ENCODE measurements around the gene DGKB.

Gene DGKB

DNA sequence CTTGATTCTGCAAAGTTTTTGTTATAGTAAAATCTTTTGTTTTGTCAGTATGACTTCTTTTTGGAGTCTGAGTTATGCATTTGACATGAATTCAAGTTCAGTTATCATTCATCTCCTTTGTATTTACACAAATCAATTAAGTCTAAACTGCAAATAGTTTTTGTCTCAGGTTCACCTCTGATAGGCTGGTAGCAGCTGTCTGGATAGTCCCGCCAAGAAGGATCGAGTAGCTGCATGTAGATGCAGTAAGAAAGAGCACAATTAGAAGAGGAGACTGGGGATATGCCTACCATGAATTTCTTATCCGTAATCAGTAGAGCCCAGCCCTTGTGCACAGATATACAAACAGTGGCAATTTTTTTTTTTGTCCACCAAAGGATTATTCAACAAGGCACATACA, 520.6 kb downstream of the DGKB start:
- no peak for DNase-seq (ENCODE audit: low spot score)

DNA sequence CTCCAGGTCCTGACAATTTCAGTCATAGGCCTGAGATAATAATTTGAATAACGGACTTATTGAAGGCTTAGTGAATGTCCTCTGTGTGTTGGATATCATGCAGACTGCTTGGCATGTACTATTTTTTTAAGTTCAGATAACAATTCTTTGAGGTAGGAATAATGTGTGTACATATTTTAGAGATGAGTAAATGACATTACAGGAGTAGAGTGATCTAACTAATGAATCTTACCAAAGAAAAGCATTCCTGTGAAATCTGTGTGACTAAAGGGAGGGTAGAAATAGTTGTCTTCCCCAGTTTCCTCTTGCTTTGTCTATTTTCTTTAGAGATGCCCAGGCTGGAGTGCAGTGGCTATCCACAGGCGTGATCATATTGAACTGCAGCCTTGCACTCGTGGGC, 521.2 kb downstream of the DGKB start:
- DNase-seq (ENCODE audit: low spot score) = no peak

DNA sequence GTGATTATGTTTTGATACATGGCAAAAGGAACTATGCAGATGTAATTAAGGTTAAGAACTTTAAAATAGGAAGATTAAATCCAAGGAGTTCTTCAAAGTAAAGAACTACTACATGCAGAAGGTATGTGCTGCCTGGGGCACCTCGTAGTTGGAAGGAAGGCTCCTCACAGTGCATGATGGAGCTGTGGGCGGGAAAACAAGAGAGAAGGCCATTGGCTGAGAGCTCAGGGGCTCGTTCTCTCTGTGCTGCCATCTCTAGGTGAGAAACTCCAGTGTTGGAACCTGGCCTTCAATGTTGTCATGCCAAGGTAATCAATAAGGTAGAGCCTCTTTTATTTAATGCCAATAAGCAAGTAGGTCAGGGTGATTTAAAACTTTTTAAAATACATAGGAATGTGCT, 521.7 kb downstream of the DGKB start:
- DNase-seq (ENCODE audit: low spot score) = no peak

DNA sequence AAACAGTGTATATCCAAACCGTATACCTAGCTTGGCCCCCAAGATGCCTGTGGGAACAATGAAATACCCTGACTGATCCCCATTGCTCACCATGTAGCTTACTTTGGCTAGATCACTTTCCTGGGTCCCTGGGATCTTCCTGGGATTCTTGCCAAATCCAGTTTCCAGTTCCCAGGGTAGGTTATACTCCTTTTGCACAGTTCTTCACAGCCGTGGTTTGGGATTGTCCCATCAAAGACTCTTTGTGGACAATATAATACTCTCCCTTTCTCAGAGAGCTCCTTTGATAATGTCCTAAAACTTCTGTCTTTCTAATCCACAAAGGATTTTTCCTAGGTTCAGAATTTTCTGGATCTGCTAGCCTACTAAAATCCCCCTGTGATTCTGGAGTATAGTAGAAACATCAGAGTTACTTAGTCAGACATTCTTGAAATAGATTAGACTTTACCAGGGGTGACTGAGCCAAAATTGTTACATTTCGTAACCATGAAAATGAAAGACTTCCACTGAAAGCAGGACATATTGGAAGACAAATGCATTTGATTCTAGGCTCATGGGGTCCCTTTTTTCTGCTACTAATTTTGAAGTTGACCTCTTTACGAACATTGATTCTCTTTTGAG, 524.8 kb downstream of the DGKB start:
- DNase-seq (ENCODE audit: low spot score) = no peak

DNA sequence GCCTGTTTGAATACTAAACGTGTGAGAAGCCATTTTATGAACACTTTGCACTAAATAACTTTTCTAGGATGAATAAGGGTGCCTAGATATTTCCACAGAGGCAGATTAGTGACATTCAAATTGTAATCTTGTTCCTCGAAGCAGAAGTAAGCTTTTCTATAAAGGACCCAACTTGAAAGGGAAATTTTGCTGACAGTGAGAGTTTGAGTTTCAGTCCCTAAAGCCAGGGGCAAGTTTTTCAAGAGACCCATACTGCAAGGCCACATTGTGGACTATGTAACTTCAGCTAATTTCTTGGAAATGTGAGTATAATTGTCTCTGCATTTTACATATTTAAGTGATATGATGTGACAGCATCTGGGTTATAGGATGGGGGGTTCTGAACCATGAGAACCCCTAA, 525.8 kb downstream of the DGKB start:
- no peak for DNase-seq (ENCODE audit: low spot score)

DNA sequence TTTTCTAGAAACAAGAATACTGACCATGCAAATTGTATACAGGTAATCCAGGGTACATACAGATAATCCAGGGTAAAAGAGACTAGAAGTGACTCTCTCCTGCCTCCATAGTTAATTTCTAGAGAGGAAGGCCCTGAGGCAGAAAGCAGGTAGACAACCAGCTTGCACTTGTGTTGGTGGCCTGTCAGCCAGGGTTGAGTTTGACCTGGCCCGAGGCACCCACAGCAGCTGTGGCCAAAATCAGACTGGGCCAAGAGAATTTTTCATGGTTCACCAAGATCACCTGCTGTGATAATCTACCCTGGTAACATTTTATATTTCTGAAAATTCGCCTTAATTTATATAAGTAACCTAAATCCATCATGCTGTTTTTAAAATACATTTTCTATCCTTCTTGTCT, 526.6 kb downstream of the DGKB start:
- DNase-seq (ENCODE audit: low spot score) = no peak

DNA sequence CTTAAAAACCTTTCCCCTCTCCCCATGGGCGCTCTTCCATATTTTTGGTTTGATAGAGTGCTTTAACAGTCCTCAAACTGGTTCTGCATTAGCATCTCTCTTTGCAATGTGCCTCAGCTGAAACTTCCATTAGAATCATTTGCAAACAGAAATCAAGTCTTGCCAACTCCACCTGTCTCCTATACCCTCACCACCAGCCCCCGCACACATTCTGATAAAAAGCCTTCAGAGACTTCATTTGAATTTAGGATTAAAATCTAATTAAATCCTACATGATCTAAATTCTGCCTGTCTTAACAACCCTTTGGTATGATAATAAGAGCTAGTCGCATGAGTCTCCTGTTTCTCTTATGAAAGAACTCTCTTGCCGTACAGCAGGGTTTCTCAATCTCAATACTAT, 528.2 kb downstream of the DGKB start:
- DNase-seq (ENCODE audit: low spot score) = peak; percentile 67

DNA sequence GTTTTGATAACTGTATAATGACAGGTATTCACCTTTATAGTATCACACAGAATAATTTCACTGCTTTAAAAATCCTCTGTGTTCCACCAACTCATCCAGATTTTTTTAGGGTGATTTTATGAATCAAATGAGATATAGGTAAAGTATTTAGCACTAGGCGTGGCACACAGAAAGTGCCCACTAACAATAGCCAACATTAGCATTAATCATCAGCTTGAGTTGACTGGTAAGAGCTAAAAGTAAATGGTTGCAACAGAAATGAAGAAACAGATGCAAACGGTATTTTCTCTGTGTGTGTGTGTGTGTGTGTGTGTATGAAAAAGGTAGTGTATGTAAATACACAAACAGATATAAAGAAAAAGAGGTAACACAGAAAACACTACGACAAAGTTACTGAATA, 534.3 kb downstream of the DGKB start:
- DNase-seq (ENCODE audit: low spot score) = no peak

DNA sequence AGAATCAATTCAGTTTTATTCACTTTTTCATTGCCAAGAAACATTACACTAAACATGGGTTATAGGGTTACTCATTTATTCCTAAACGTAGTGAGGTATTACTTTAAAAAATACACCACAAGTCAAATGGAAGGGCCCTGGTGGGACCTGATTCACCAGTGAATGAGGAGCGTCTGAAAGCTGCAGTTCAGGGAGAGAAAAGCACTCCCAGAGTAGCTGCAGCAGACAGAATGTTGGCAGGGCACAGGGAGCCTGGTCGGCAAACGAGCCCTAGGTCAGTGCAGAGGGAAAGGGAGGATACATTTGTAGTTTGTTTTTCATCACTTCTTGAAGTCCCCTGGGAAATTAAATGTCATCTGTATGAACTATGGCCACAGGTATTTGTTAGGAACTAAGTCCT, 551.4 kb downstream of the DGKB start:
- DNase-seq (ENCODE audit: low spot score) = no peak

DNA sequence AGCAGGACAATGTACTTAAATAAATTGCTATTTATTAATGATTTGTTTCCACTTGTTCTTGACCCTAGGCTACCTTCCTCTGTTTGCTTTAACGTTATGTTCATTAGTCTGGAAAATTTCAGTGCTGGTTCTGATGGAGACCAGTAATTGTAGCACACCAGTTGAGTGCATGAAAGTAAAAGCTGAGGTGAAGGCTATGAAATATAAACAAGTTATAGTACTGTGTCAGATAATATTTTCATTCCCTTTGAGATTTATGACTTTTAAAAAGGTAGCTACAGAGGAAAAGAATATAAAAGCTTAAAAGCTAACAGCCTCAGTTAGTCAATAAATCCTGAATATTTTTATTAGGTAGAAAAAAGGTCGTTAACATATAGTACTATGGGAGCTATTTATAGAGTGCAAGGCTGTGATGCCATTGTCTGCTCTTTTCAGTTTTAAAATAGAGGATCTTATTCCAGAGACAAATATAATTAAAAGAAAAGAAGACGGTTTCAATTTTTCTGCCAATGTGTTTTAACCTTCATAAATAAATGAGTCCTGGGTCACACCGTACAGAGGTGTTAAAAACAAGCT, 561.3 kb downstream of the DGKB start:
- no peak for DNase-seq (ENCODE audit: low spot score)

DNA sequence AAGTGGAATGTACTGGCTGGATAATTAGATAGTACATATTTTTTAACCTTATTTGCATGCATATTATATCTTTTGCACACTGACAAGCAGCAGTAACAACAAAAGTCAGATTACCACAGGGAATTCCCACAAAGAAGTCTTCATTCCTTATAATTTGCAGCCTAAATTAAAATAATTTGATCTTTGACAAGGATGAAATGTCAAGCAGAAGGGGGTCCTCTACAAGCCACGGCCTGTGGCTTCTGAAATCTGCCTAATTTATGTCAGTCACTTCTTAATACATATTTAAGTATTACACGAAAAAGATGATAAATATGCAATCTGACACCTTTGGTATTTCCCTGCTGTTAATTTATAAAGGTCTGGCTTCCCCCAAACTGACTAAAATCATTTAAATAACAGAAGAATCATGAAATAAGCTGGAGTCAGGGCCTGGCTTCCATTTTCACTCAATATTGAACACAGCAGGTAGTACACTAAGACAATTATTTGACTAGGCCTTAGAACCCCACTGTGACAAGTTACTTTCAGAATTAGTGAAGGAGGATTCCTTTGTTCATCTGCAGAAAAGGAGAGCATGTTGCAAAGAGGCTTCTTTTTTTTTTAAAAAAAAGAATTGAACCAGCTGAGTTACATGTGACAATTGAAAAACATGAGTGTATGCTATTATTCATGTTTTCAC, 562.0 kb downstream of the DGKB start:
- DNase-seq (ENCODE audit: low spot score) = no peak

DNA sequence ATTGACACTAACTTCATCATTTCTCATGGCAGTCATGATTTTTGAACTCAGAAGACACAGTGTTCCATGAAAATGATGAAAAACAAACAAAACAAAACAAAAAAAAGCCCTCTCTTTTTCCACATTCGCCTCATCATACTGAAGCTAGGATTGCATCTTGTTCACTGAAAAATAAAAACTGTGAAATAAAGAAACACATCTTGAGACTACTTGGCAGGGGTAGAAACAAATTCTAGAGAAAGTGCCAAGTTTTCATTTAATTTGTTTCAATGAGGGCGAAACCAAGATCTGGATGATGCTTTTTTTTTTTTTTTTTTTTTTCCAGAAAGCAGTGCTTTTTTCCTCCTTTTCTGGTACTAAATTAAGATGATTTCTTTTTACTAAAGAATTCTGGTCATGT, 562.7 kb downstream of the DGKB start:
- DNase-seq (ENCODE audit: low spot score) = no peak

DNA sequence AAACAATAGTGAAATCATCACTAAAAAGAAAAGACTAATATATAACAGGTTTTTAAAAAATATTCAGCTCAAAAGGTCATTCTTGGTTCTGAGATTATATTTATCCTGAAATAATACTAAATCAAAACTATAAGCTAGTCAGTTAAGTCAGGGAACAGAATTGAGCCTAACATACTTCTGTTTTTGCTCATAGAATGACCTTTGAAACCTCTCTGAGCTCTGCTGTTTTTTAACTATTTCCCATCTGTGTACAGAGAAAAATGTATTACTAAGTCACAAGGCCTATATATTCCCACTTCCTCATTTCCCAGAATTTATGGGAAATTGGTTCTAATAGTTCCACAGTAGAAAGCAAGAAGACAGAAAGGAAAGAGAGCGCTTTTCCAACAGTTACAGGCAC, 566.3 kb downstream of the DGKB start:
- no peak for DNase-seq (ENCODE audit: low spot score)

DNA sequence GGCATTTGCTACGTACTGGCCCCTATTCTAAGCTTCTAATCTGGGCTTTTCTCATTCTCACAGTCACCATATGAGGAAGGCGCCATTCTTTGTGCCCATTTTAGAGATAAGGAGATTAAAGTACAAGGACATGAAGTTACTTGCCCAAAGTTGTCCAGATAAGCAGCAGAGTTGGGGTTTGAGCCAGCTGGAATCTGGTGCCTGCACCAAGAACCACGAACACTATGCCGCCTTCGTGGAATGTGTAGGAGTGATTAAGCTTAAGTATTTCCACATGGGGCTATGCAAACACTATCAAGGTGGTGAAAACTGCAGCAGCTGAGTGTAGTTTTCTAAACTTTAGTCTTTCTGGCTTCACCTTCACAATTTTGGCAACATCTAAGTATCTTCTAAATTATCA, 570.4 kb downstream of the DGKB start:
- no peak for DNase-seq (ENCODE audit: low spot score)

DNA sequence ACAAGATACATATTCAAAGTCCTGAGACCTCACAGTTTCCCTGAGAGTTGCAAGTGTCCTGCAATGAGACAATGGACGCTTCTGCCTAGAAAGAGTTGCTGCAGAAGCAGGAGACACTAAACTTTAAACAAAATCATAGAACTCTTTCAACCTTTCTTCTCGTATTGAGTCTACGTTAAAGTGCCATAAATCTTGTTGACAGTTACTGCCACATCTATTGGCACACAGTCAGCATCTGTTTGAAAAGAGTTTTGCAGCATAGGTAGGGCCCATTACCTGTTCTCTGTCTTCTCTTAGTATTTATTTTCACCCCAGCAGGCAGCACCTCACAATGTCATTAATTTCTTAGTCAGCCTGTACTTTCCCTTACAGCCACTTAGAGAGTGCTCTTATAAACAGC, 577.8 kb downstream of the DGKB start:
- no peak for DNase-seq (ENCODE audit: low spot score)

DNA sequence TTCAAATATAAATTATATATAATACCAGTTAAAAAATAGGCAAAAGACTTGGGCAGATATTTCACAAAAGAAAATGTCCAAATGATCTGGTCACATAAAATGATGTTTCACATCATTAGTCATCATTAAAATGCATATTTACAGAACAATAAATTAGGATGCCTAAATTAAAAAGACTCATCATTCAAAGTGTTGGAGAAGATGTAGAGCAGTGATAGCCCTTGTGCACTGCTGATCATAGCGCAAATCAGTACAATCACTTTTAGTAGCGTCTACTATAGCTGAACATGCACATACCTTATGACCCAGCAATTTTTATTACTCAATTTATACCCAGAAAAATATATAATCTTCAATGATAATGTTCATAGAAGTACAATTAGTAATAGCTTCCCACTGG, 579.8 kb downstream of the DGKB start:
- DNase-seq (ENCODE audit: low spot score) = no peak

DNA sequence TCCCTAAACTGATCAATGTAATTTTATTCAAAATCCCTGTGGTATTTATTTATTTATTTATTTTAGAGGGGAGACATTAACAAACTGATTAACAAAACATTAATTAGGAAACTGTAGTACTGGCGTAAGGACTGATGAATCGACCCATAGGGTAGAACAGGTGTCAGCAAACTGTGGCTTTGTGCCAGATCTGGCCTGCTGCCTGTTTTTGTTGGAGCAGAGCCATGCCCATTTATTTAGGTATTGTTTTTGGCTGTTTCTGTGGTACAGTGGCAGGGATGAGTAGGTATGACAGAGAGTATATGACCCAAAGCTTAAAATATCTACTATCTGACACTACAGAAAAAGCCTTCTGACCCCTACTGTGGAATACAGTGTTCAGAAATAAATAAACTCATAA, 580.6 kb downstream of the DGKB start:
- DNase-seq (ENCODE audit: low spot score) = no peak

DNA sequence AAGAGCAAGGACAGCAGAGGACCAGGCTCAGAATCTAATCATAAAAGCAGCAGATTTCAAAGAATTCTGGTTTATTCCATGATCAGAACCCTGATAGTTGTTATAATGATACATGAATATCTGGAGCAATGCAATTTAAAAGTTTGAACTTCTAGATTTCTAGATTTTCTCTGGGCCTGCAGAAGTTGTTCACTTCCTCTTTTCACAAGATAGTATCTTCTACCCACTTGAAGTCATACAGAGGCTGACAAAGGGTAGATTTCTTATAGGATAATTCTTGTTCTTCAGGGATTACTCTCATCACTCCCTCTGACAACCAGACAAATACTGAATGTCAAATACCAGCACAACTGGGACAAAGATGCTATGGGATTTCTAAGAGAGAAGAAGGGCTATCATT, 593.1 kb downstream of the DGKB start:
- DNase-seq (ENCODE audit: low spot score) = no peak

DNA sequence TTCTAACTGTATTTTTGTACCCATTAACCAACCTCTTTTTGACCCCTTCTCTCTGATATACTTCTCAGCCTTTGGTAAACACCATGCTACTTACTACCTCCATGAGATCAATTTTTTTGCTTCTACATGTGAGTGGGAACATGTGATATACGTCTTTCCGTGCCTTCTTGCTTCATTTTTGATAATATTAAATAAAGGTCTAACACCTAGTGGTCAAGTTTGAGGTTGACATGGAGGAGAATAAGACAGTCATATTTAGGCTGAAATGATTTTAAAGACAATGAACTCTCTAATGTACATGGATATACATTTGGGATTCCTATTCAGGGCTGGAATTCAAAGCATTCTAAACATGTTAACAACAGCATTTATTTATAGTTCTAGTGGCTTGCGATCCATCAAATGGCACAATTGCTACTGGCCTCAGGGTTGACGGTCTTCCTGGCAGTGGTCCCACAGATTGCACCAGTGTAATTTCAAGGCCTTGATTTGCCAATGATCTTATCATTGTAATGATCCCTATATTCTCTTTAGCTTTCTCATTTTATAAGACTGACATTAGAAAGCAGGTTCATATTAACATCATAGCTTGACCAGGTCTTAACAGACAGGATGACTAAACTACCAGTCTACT, 597.2 kb downstream of the DGKB start:
- DNase-seq (ENCODE audit: low spot score) = no peak

DNA sequence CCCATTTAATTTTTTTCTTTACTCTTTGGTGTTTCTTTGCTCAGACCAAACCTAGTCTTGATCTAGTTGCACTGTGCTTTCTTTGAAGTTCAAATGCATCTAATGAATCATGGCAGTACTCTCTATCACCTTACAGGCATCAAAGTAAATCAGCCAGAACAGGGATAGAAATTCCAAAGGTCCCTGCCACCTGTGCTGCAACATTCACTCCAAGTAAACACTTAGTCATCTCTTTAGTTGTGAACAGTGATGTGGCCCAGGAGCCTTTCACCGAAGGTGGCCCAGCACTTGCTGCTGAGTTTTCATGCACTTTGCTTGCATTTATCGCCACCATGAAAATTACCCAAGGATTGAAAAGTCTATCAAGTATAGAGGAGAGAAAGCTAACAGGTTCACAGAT, 599.0 kb downstream of the DGKB start:
- no peak for DNase-seq (ENCODE audit: low spot score)

DNA sequence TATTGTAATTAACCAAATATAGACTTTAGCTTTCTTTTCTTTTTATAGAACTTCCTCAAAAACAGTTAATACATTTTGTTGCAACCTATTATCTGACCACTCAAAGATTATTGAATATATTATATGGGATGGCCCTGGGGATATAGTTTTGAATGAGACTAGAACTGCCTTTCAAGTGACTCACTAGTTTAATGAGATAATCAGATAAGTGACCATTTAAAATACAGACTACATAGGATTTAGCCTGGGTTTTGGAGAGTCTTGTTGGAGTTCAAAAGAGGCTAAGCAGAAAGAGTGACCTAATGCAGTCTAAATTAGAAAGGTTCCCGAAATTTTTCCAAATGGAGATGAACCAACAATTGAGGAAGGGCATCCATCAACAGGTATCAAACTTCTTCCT, 607.9 kb downstream of the DGKB start:
- DNase-seq (ENCODE audit: low spot score) = no peak

DNA sequence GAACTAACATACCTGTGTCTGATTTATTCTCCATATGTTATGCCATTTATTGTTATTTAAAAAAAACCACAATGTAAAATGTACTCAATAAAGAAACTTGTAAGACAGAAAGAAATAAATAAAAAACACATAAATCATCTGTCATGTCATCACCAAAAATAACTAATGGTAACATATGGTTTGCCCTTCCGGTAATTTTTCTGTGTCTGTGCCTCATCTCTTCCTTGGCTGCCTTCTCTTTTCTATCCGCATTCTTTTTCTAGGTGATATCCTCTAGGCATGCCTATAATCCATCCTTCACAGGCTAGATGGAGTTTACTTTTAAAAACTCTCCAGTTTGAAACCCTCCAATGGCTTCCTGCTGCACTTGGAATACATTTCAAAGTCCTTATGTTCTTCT, 609.1 kb downstream of the DGKB start:
- DNase-seq (ENCODE audit: low spot score) = no peak

DNA sequence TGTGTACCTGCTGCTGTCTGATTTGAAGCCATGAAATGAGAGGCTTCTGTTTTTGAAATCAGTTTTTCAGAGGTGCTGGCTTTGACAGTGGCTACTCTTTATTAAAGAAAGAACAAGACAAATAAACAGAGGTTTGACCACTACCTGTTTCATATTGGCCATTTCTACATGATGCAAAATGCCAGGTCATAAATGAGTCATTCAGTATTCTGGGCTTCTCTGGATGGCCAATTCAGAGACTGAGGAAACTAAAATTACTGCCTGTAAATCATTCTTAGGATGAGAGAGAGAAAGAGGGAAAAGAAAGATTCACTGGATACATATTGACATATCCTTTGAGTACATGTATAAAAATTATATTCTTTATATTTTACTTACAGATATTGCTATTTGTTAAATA, 609.8 kb downstream of the DGKB start:
- DNase-seq (ENCODE audit: low spot score) = no peak

DNA sequence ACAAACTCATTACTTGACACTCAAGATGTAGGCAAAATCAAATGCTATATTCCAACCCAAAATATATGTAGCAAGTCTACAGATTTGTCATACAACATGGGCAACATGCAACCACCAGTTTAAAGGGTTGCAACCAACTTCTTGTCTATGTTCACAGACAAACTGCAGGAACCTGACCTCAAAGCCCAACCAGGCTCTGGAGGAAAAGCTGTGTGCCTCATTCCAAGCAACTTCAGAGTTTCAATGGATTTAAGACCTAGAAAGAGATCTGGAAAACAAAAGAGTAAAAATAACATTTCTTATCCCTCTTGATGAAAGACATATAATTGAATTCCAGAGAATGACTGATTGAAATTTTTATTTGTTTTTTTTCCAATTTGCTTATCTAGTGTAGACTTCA, 612.6 kb downstream of the DGKB start:
- DNase-seq (ENCODE audit: low spot score) = no peak

Data from putamen (tissue), 1 donor.